Progenitor cell of endocrine pancreas (in vitro differentiated cells): ENCODE measurements around the gene NOLC1. TPM values are rescaled to one million over a fixed set of nuclear protein-coding genes. Genes with fewer than 3 reads are reported as not detected.

Source experiments
- DNase-seq: peaks from one replicate; pipeline ENCODE4 v3.0.0; 2021; ENCODE audit warnings: low spot score; ENCODE audit not compliant: unreplicated experiment
- H3K27ac Mint-ChIP-seq: 2 replicates; pipeline ENCODE4 v1.8.0; 2021; ENCODE audit warnings: mild to moderate bottlenecking, moderate library complexity, mixed read lengths
- H3K27me3 Mint-ChIP-seq: 2 replicates; pipeline ENCODE4 v1.8.0; 2021; ENCODE audit warnings: mixed read lengths
- H3K36me3 Mint-ChIP-seq: 2 replicates; pipeline ENCODE4 v1.8.0; 2022; ENCODE audit warnings: mixed read lengths; ENCODE audit not compliant: insufficient read depth
- H3K4me1 Mint-ChIP-seq: 2 replicates; pipeline ENCODE4 v1.8.0; 2021; ENCODE audit warnings: low read depth, mixed read lengths
- H3K4me3 Mint-ChIP-seq: 2 replicates; pipeline ENCODE4 v1.8.0; 2021; ENCODE audit warnings: low read depth, mild to moderate bottlenecking, moderate library complexity, mixed read lengths
- H3K9me3 Mint-ChIP-seq: 2 replicates; pipeline ENCODE4 v1.8.0; 2021; ENCODE audit warnings: low read depth, mixed read lengths
- CTCF ChIP-seq: fragments of 200-600 bp; sonication (generic); IDR thresholded peaks from one replicate; pipeline ENCODE4 v1.5.0; 2021; ENCODE audit warnings: antibody characterized with exemption, mild to moderate bottlenecking; ENCODE audit not compliant: unreplicated experiment
- total RNA-seq: library from RNA; stranded (reverse); gene quantifications from 2 replicates; pipeline ENCODE4 v1.2.1, GENCODE V29; 2021

NOLC1 gene
- total RNA-seq, 1 donor from 2014 or later: 64.7 TPM

GRCh38 chr10:102195296-102195870 lies 43.2 kb downstream of the NOLC1 start:
- Mint-ChIP-seq H3K27ac (no peak overlapping the region), H3K27me3 (no peaks in the 10 kb centered on the region), H3K36me3 (no peaks in the 10 kb centered on the region), H3K9me3 (peaks cover 14% of the 10 kb centered on the region), H3K4me3 (no peak overlapping the region), H3K4me1 (no peaks in the 10 kb centered on the region)
- no peak for TF ChIP-seq CTCF
- DNase-seq: no peak

DNA sequence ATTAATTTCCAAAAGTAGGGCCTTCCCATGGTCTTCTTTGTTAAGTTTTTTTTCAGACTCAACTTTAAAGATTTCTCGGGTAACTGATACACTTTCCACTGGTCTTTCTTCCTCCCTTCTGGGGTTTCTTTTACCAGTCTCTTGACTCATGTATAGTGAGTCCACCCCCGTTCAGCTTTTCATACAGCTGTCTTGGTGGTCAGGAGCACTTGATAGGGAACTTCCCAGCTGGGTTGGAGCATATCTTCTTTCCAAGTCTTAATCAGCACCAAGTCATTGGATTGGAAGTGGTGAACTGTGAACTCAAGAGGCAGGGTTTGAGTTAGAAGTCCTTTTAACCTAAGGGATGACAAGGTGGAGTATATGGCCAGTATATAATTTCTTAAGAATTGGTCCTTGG lies 44.7 kb downstream of the NOLC1 start:
- Mint-ChIP-seq H3K9me3 (peaks cover 14% of the 10 kb centered on the region), H3K4me1 (no peaks in the 10 kb centered on the region), H3K36me3 (no peaks in the 10 kb centered on the region), H3K4me3 (no peak overlapping the region), H3K27me3 (no peaks in the 10 kb centered on the region), H3K27ac (no peak overlapping the region)
- no peak for DNase-seq
- TF ChIP-seq CTCF: no peak

- Mint-ChIP-seq H3K36me3 (no peaks in the 10 kb centered on the region), H3K9me3 (peaks cover 15% of the 10 kb centered on the region), H3K27me3 (peaks cover 5% of the 10 kb centered on the region), H3K4me1 (no peaks in the 10 kb centered on the region), H3K4me3 (no peak overlapping the region), H3K27ac (no peak overlapping the region)
- no peak for DNase-seq
- no peak for TF ChIP-seq CTCF
Measured at GRCh38 chr10:102198027-102198426, 45.8 kb downstream of the NOLC1 start.

GRCh38 chr10:102200751-102201640 lies 48.8 kb downstream of the NOLC1 start:
- H3K27me3 Mint-ChIP-seq: peaks cover 5% of the 10 kb centered on the region
- H3K27ac Mint-ChIP-seq: no peak overlapping the region
- H3K4me1 Mint-ChIP-seq: no peaks in the 10 kb centered on the region
- TF ChIP-seq CTCF: no peak
- H3K4me3 Mint-ChIP-seq: no peak overlapping the region
- no peak for DNase-seq
- H3K36me3 Mint-ChIP-seq: no peaks in the 10 kb centered on the region
- H3K9me3 Mint-ChIP-seq: peaks cover 21% of the 10 kb centered on the region

GRCh38 chr10:102202386-102202785 lies 50.2 kb downstream of the NOLC1 start:
- DNase-seq: no peak
- Mint-ChIP-seq H3K4me1 (no peaks in the 10 kb centered on the region), H3K27ac (no peak overlapping the region), H3K9me3 (peaks cover 21% of the 10 kb centered on the region), H3K4me3 (no peak overlapping the region), H3K27me3 (peaks cover 5% of the 10 kb centered on the region), H3K36me3 (no peaks in the 10 kb centered on the region)
- no peak for TF ChIP-seq CTCF
